ENCODE data around the gene FRMPD3.
"Not testable (repeated sequence)": the region's sequence is repeated elsewhere in the genome, so short reads cannot be mapped to it uniquely, and the experiment has no call there.

Gene FRMPD3

DNA sequence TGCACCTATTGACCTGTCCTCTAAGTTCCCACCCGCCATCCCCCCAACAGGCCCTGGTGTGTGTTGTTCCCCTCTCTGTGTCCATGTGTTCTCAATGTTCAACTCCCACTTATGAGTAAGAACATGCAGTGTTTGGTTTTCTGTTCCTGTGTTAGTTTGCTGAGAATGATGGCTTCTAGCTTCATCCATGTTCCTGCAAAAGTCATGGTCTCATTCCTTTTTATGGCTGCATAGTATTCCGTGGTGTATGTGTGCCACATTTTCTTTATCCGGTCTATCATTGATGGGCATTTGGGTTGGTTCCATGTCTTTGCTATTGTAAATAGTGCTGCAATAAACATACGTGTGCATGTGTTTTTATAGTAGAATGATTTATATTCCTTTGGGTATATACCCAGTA lies 22.0 kb downstream of the FRMPD3 start:
- not testable (repeated sequence) for DNase-seq (ENCODE audit: extremely low spot score, insufficient read length, low read depth); FAIRE-seq

DNA sequence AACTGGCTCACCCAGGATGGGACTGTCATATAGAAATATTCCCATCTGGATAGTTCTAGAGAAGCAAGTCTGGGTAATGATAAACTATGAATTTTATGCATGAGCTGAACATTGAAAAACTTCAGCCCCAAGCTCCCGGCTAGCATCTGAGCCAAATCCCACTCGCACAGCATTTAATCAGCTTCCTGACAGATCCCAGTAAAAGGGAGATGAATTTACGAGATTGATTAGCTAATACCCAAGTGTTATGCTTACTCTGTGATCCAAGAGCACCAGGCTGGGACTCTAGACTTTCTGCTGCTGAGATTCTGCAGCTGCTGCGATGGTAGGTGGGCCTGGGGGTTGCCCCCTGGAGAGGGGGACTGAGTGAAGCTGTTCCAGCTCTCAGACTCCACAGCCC lies 28.0 kb downstream of the FRMPD3 start:
- DNase-seq (ENCODE audit: extremely low spot score, insufficient read length, low read depth) (no peak), FAIRE-seq (no peak)

DNA sequence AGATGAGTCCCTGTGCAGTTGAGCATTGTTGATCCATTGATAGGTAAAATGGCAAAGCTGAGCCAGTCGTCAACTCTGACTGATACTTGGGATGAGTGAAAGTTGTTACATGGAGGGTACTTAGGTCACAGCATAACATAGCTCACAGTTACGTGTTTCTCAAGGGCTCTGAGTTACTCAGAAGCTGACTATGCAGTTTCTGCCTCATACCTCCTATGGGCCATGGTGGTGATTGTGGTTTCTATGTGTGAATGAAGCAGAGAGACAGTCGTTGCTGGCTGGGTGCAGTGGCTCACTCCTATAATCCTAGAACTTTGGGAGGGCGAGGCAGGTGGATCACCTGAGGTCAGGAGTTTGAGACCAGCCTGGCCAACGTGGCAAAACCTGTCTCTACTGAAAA lies 30.8 kb downstream of the FRMPD3 start:
- no peak for FAIRE-seq
- no peak for DNase-seq (ENCODE audit: extremely low spot score, insufficient read length, low read depth)

DNA sequence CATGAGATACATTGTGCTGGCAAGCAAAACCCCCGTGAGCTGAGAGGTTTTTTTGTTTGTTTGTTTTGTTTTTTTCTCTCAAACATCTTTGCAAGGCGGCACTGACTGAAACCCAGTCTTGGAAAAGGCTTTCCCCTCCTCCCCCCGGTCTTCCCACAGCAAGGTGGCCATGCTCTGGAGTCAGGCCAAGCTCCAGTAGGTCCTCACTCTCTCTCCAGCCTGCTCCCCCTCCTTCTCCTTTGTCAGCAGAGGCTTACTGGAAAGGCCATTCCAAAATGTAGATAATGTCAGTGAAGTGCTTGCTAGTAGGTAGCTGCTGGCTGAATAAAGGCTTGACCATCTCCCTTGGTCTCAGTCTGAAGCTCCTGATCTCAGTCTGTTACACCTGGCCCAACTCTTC lies 32.6 kb downstream of the FRMPD3 start:
- FAIRE-seq (no peak), DNase-seq (ENCODE audit: extremely low spot score, insufficient read length, low read depth) (no peak)

DNA sequence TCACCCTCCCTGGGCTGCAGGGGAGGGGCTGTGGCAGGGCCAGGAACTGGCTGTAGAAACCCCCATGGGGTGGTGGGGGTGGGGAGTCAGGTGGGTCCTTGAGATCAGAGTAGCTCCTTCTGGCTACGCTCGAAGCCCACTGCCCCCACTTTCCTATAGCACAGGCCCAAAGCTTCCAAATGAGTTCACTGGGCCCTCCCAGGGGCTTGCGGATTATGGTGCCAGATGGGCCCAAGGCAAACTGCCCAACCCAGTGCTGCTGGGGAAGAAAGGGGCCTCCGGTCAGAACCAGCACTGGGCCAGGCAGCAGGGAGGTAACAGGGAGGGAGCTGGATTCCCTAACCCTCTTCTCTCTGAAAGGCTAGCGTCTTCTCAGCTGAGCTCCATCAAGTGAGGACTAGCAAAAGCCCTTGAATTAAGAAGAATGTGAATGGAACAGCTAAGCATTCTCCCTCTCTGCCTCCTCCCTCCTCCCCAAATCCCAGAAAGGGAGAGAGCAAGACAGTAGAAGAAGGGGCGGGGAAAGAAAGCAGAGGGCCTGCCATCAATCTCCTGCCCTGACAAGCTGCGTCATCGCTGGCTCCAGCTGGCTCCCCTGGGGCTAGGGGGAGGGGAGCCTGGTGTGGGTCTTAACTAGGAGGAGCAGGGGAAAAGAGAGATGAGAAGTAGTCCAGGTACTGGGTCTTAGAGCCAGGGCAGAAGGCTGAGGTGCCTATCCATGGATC lies 34.7 kb downstream of the FRMPD3 start:
- no peak for FAIRE-seq
- no peak for DNase-seq (ENCODE audit: extremely low spot score, insufficient read length, low read depth)

DNA sequence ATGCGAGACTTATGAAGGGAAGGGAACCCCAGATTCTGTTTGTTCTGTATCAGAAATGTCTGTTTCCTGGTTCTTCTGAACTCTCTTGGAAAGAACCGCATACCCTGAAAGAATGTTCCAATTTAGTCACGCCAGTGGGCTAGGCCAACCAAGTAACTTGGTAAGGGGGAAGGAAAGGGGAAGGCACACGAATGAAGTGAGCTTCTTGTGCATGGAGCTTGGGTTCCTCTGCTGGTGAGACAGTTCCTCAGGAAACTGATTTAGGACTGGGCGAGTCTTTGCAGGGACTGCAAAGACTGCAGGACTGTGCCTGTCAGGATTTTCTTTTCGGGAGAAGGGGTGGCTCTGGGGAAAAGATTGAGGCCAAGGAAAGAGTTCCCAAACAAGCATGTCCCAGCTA lies 35.6 kb downstream of the FRMPD3 start:
- FAIRE-seq (no peak), DNase-seq (ENCODE audit: extremely low spot score, insufficient read length, low read depth) (no peak)

DNA sequence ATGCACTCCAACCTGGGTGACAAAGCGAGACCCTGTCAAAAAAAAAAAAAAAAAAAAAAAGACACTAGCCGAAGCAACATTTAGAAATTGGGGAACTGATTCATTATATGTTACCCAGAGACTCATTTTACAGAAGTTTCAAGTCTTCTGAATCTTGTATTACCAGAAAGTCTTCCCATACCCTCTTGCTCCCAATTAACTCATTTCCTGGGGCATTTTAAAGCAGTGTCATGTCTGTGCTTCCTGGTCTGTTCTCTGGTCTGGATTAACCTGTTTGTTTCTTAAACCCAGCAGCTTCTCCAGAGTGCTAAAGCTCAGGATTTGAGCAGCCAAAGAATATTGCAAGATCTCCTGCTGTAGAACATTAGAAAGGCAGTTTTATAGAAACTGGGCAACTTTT lies 43.7 kb downstream of the FRMPD3 start:
- FAIRE-seq (no peak), DNase-seq (ENCODE audit: extremely low spot score, insufficient read length, low read depth) (no peak)

DNA sequence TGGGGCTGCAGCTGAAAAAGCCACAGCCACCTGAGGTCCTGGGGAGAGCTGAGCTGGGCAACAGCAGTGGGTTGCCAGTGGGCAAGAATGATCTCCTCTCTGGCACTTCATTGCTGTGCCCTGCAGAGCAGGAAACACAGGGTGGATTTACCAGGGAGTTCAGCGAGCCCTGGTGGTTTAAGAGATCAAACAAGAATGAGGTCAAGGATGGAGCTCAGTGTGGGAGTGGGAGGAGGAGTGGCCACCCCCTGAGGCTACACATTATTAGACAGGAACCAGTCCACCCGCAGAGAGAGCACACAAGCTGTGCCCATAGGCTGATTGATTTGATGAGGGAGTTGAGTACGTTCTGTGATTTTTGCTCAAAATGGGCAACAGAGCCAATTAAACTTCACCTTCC lies 47.3 kb downstream of the FRMPD3 start:
- DNase-seq (ENCODE audit: extremely low spot score, insufficient read length, low read depth): no peak
- no peak for FAIRE-seq

All from GM18507 (cell line).